ENCODE measurements around the gene APOBEC3H.

APOBEC3H gene

GRCh38 chr22:39114112-39114511 lies 17.1 kb downstream of the APOBEC3H start:
- no peak for TF ChIP-seq CTCF (IDR thresholded peaks at IDR 0.05; ENCODE audit: low read depth, low read length)
- DNase-seq (ENCODE audit: extremely low read depth, low read depth): no peak

GRCh38 chr22:39115570-39115969 lies 18.5 kb downstream of the APOBEC3H start:
- no peak for DNase-seq (ENCODE audit: extremely low read depth, low read depth)

GRCh38 chr22:39115977-39116621 lies 19.1 kb downstream of the APOBEC3H start:
- no peak for DNase-seq (ENCODE audit: extremely low read depth, low read depth)
- no peak for TF ChIP-seq CTCF (IDR thresholded peaks at IDR 0.05; ENCODE audit: low read depth, low read length)

More at GRCh38 chr22:39115570-39115969, 18.5 kb downstream of the APOBEC3H start:
- no peak for TF ChIP-seq CTCF (IDR thresholded peaks at IDR 0.05; ENCODE audit: low read depth, low read length)

GRCh38 chr22:39117585-39118191 lies 20.6 kb downstream of the APOBEC3H start:
- peak; percentile 49 for TF ChIP-seq CTCF (IDR thresholded peaks at IDR 0.05; ENCODE audit: low read depth, low read length)
- peak; percentile 18 for DNase-seq (ENCODE audit: extremely low read depth, low read depth)

- DNase-seq (ENCODE audit: extremely low read depth, low read depth): no peak
- no peak for TF ChIP-seq CTCF (IDR thresholded peaks at IDR 0.05; ENCODE audit: low read depth, low read length)
Measured at GRCh38 chr22:39120983-39121382, 23.9 kb downstream of the APOBEC3H start.

- no peak for DNase-seq (ENCODE audit: extremely low read depth, low read depth)
- TF ChIP-seq CTCF (IDR thresholded peaks at IDR 0.05; ENCODE audit: low read depth, low read length): no peak
Measured at GRCh38 chr22:39122772-39123470, 25.9 kb downstream of the APOBEC3H start.
